ENCODE results near the gene MFSD1.

- TF ChIP-seq CTCF (IDR thresholded peaks at IDR 0.05 in 4 of 5, conservative IDR thresholded peaks at IDR 0.05 in 1 of 5) (no peak), POLR2A (IDR thresholded peaks at IDR 0.05) (no peak)
These were observed 19.4 kb upstream of the MFSD1 start for GRCh38 chr3:158782283-158782989.
